GM10266 (cell line): ENCODE results near the gene FYN.

Experiments
- DNase-seq: peaks from one replicate; pipeline ENCODE4 v3.0.0; 2012; ENCODE audit errors: extremely low spot score
- CTCF ChIP-seq: IDR thresholded peaks from 2 replicates; pipeline ENCODE4 v1.5.1; 2012; ENCODE audit warnings: mild to moderate bottlenecking, low read depth; ENCODE audit not compliant: control insufficient read depth, insufficient read depth; ENCODE audit errors: missing control alignments

The FYN gene

DNA sequence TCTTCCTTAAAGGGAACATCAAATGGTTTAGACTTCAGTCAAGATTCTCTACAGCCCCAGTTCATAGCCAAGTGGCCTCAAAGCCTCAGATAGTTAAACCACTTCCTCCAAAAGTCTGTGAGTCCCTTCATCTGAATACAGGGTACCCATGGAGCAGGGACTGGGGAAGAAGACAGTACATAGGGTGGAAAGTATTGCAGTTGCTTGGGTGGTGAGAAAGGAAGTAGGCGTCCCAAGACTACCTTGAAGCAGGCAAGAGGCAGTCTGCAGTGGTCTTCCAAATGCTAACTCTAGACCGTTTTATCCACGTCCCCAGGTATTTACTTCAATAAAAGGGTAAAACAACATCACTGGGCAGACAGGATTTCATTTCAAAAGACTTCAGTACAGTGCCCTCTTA lies 2.0 kb downstream of the FYN start:
- no peak for TF ChIP-seq CTCF
- peak; percentile 42 for DNase-seq

DNA sequence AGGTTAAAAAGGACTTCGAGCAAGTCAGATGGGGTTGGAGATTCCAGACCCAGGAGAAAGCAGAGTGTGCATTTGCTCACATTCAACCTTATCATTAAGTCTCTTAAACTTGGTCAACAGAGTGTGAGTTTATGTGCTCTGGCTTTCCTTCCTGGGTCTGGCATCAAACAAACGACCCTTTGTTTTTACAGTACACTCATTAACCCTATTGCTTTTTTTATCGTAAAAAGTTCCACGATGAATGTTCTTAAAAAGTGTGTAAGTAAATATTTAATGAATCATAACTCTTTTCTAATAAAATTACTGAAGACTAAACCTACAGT lies 2.5 kb downstream of the FYN start:
- no peak for DNase-seq
- TF ChIP-seq CTCF, result no peak

DNA sequence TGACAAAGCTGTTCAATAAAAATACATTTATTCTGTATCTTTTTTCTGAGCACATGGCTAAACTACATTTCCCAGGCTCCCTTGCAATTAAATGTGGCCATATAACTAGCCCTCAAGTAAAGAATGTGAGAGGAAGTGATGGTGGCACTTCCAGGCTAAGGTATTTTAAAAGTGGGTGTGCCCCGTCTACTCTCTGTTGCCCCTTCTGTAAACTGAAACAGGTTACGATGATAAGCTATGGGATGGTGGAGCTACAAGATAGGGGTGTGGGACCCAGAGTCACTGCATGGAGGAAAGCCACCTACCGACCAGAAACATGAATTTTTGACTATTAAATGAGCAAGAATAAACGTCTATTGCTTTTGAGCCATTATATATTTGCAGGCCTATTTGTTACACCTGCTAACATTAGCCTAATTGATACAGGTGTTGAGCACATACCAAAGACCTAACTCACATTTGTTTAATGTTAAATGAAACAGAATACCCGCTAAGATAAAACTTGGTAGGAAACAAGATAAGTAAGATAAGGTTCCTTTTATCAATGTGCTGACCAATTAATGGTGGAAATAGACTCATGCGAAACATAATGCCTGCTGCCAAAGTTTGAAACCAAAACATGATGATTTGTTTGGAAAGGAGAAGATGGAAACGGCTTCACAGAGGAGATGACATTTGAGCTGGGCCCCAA lies 3.1 kb downstream of the FYN start:
- DNase-seq, result no peak
- no peak for TF ChIP-seq CTCF

GRCh38 chr6:111866857-111867256 lies 6.4 kb downstream of the FYN start:
- DNase-seq, result no peak
- TF ChIP-seq CTCF, result no peak

GRCh38 chr6:111865909-111866546 lies 7.2 kb downstream of the FYN start:
- no peak for DNase-seq
- no peak for TF ChIP-seq CTCF

GRCh38 chr6:111865049-111865585 lies 8.1 kb downstream of the FYN start:
- TF ChIP-seq CTCF, result no peak
- no peak for DNase-seq
